ENCODE measurements around the gene NCOA3. TPM values are rescaled to one million over a fixed set of nuclear protein-coding genes. Genes with fewer than 3 reads are reported as not detected.

Gene NCOA3
- total RNA-seq, 1 experiment from 2014 or later = 23.3 TPM

DNA sequence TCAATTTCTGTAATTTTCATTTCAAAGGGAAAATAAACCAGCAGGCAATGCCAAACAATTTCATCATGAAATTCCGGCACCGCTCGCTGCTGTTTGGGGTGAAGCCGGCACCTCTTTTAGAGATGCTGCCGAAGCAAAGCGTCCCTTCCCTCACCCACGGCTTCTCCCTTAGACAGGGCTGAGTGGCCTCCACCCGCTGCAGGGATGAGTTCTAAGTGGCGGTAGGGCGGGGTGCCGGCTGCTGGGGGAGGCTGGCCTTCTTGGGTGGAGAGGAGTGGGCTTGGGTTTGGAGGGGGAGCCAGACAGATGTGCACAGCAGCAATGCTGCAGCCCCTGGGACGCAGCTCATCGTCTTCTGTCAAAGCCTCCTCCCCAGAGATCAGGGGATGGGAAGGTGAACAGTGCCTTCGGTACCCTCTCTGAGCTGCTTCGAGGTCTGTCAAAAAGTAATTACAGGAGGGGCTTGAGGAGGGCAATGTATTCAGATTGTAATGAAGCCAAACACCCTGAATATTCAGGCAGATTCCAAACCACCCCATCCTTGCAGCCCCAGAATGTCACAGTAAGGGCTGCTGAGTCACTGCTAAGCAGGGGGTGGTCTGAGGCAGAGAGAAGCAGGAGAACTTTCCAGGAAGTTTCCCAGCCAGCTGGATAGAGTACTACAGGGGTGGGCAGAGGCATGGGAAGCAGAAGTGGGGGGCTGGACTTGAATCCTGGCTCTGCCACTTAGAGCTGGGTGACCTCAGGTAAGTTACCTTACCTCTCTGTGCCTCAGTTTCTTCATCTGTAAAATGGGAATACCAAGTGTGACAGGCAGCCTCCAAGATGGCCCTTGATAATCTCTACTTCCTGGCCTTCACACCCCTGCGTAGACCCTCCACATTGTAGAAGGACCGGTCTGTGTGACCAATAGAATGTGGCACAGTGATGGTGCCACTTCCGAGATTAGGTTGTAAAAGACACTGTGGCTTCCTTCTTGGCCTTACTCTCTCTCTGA, 187.0 kb downstream of the NCOA3 start:
- no peaks in the 10 kb centered on the region for H3K23me2 ChIP-seq (ENCODE audit: insufficient read length, low read depth, low read length, poor library complexity, severe bottlenecking)
- Mint-ChIP-seq H3K4me1 (peaks cover 32 to 34% of the 10 kb centered on the region in 2 experiments), H3K27me3 (ENCODE audit: low read depth) (no peaks in the 10 kb centered on the region), H3K36me3 (ENCODE audit: insufficient read depth in 1 of 3, low read depth in 3 of 3) (peaks cover 0 to 6% (median 0%) of the 10 kb centered on the region in 3 experiments; a peak in 2 of 7 replicates), H3K27ac (peak overlapping the region in 2 of 3 experiments; percentile 64 to 65; a peak in 4 of 7 replicates), H3K4me3 (no peak overlapping the region), H3K9me3 (no peaks in the 10 kb centered on the region; a peak in 1 of 5 replicates)
- H3K4ac ChIP-seq (ENCODE audit: low read depth, low read length) = no peak overlapping the region
- no peak overlapping the region; the same call in 1 of the 2 replicates for H3K14ac ChIP-seq (ENCODE audit: insufficient read depth, low read length)
- H3K23ac ChIP-seq (ENCODE audit: insufficient read length, low read depth, low read length) = no peak overlapping the region
- no peak overlapping the region for H3K9ac ChIP-seq (ENCODE audit: extremely low read depth, insufficient read length, low read length)
- H3K79me2 ChIP-seq (ENCODE audit: insufficient read depth, low read length) = no peaks in the 10 kb centered on the region
- H4K8ac ChIP-seq (replicated peaks; ENCODE audit: insufficient read length, low read depth, low read length) = no peak overlapping the region
- H2BK15ac ChIP-seq (ENCODE audit: low read depth, low read length) = no peak overlapping the region
- H3K18ac ChIP-seq (ENCODE audit: insufficient read length, low read depth, low read length) = no peak overlapping the region
- no peaks in the 10 kb centered on the region for H3K27me3 ChIP-seq (ENCODE audit: insufficient read depth, low read length)
- no peak overlapping the region for H2BK12ac ChIP-seq (ENCODE audit: insufficient read length, low read depth, low read length)
- H3K79me1 ChIP-seq (ENCODE audit: insufficient read depth, low read depth, low read length, poor library complexity, severe bottlenecking) = no peaks in the 10 kb centered on the region
- H3T11ph ChIP-seq (ENCODE audit: low read length) = no peak overlapping the region
- peak; percentile 69 for DNase-seq
- H3K4me2 ChIP-seq (ENCODE audit: insufficient read depth, insufficient read length, low read length) = no peak overlapping the region
- H4K20me1 ChIP-seq (ENCODE audit: control insufficient read depth, insufficient read depth, insufficient read length) = no peaks in the 10 kb centered on the region
- no peak overlapping the region for H2BK5ac ChIP-seq (ENCODE audit: insufficient read length, low read length)
- TF ChIP-seq CTCF (conservative IDR thresholded peaks at IDR 0.05) = no peak
- no peak overlapping the region for H4K5ac ChIP-seq (ENCODE audit: insufficient read length, low read depth, low read length)
- H4K91ac ChIP-seq (ENCODE audit: insufficient read length, low read depth, low read length) = no peak overlapping the region
- H2BK20ac ChIP-seq (ENCODE audit: low read depth, low read length, poor library complexity, severe bottlenecking) = no peak overlapping the region
- peaks cover 8% of the 10 kb centered on the region for H3K9me3 ChIP-seq (ENCODE audit: control insufficient read depth, low read depth, low read length)
- H2AFZ ChIP-seq (ENCODE audit: low read length) = no peak overlapping the region
- H2AK5ac ChIP-seq (ENCODE audit: insufficient read length, low read length) = no peak overlapping the region
- H2BK120ac ChIP-seq (ENCODE audit: low read depth, low read length, poor library complexity, severe bottlenecking) = no peak overlapping the region
- no peak overlapping the region for H3K27ac ChIP-seq (ENCODE audit: insufficient read length, low read depth, low read length)
- no CpG with 5 or more reads among the region's 18 CpGs for WGBS (ENCODE audit: extremely low coverage, insufficient read length, low lambda C conversion rate)
- no peak overlapping the region for H3K56ac ChIP-seq (ENCODE audit: insufficient read length, low read depth, low read length)
- H3K4me1 ChIP-seq (ENCODE audit: insufficient read depth, low read length) = no peaks in the 10 kb centered on the region

All from H9 (cell line).